ENCODE measurements around the gene OR2Y1.

- no peak for TF ChIP-seq POGZ (CRISPR knock-in tag; IDR thresholded peaks at IDR 0.05)
- no peak for TF ChIP-seq DNMT3B (CRISPR knock-in tag; conservative IDR thresholded peaks at IDR 0.05)
- TF ChIP-seq ARNTL (CRISPR knock-in tag; IDR thresholded peaks at IDR 0.05) = no peak
- TF ChIP-seq IRF9 (CRISPR knock-in tag; IDR thresholded peaks at IDR 0.05; ENCODE audit: borderline replicate concordance) = no peak
- no peak for TF ChIP-seq ZNF775 (CRISPR knock-in tag; IDR thresholded peaks at IDR 0.05; ENCODE audit: borderline replicate concordance)
- no peak for TF ChIP-seq NFATC3 (CRISPR knock-in tag; IDR thresholded peaks at IDR 0.05)
- TF ChIP-seq SIN3A (IDR thresholded peaks at IDR 0.05; ENCODE audit: borderline replicate concordance, low read depth, low read length) = no peak
- TF ChIP-seq POLR2A (IDR thresholded peaks at IDR 0.05; ENCODE audit: insufficient read depth in 1 of 2, low read depth in 2 of 2, low read length in 2 of 2) = no peak
- TF ChIP-seq HDAC6 (IDR thresholded peaks at IDR 0.05; ENCODE audit: low read depth, low read length) = no peak
These were observed 40.8 kb downstream of the OR2Y1 start for GRCh38 chr5:180699042-180699441.
